Esophagus squamous epithelium (tissue), 5 donors: ENCODE measurements around the gene C14orf119. TPM values are rescaled to one million over a fixed set of nuclear protein-coding genes. Genes with fewer than 3 reads are reported as not detected.

Experiments used
- DNase-seq: peaks from one replicate; lab custom pipeline; 2025; lab: John Stamatoyannopoulos, UW
- H3K27ac ChIP-seq, 4 donors: fragments of 200-600 bp; sonication (generic); one replicate each; pipeline ENCODE4 v1.5.1; 2016 to 2019; ENCODE audit warnings: mild to moderate bottlenecking in 1 of 4
- H3K27me3 ChIP-seq, 4 donors: fragments of 200-600 bp; sonication (generic); 1 replicate in 3 of 4; 2 replicates in 1 of 4; pipeline versions ENCODE4 v1.5.1 to v1.6.0; 2017 to 2021; ENCODE audit warnings: antibody characterized with exemption in 1 of 4
- H3K36me3 ChIP-seq, 3 donors: fragments of 200-600 bp; sonication (generic); one replicate each; pipeline ENCODE4 v1.5.1; 2016 to 2019
- H3K4me1 ChIP-seq, 3 donors: fragments of 200-600 bp; sonication (generic); one replicate each; pipeline ENCODE4 v1.5.1; 2017 to 2019
- H3K4me3 ChIP-seq, 4 donors: fragments of 200-600 bp; sonication (generic); 1 replicate in 3 of 4; 2 replicates in 1 of 4; pipeline ENCODE4 v1.5.1; 2016 to 2019; ENCODE audit warnings: mild to moderate bottlenecking in 2 of 4, moderate library complexity in 1 of 4
- H3K9me3 ChIP-seq, 3 donors: fragments of 200-600 bp; sonication (generic); one replicate each; pipeline ENCODE4 v1.5.1; 2016 to 2019
- POLR2A ChIP-seq, 4 donors: fragments of 450-650 bp; IDR thresholded peaks; one replicate each; pipeline ENCODE4 v1.6.1; 2017; ENCODE audit warnings: antibody characterized with exemption in 4 of 4, mild to moderate bottlenecking in 4 of 4, moderate library complexity in 3 of 4
- WGBS, 2 donors: methylation state at CpG; one replicate each; pipeline ENCODE4 v1.1.5; 2018; 5-methylcytosine and 5-hydroxymethylcytosine counted together
- intact Hi-C: fragments of 100-400 bp; cut with DNase I; formaldehyde crosslinking; loops from one replicate; pipeline ENCODE4 v1.15.0; 2022
- total RNA-seq, 4 donors: library from RNA; depleted of rRNA; stranded (reverse); fragments of >200 nt; gene quantifications; one replicate each; pipeline ENCODE4 v1.1.0, GENCODE V29; 2016
- TF ChIP-seq, protein P1 (sequence below), 6 experiments: fragments of 450-650 bp in 4 of 6; fragments of 200-600 bp in 2 of 6; sonication (generic) in 2 of 6; IDR thresholded peaks; one replicate each; pipeline ENCODE4 v1.5.1; 2016 to 2019; ENCODE audit warnings: antibody characterized with exemption in 6 of 6, mild to moderate bottlenecking in 4 of 6, moderate library complexity in 4 of 6
- donor health status: DM: yes; HTN: yes; CAD: no.

The C14orf119 gene
- total RNA-seq, 4 donors from 2014 or later: 17.5 to 42.0 (median 31.0) TPM

DNA sequence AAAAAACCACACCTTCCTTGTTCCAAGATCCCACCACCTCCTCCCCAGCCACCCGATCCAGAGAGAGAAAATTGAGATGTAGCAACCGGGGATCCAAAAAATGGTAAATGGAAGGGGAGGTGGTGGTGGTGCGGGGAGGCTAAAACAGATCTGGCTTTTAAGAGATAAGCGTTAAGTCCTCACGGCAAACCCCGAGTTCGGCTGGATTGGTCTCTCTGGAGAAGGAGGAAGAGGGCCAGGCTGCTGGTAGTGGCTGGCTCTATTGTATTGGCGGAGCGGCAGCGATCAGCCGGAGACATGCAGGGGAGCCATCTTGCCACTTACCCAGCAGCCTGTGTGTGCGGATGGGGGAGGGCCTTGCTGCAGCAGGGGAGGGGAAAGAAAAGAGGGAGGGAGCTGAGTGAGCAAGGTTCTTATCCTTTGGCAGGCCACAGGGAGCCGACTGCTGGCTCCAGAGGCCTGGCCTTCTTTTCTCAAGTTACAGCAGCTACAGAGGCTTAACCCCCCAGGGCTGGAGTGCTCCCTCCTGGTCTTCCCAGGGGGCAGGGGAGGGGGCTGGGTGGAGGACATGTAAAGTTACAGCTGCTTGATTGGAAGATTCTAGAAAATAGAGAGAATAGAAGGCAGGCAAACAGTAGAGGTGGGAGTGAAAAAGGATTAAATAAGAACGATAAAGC, 23.9 kb upstream of the C14orf119 start:
- TF ChIP-seq, protein P1, sequence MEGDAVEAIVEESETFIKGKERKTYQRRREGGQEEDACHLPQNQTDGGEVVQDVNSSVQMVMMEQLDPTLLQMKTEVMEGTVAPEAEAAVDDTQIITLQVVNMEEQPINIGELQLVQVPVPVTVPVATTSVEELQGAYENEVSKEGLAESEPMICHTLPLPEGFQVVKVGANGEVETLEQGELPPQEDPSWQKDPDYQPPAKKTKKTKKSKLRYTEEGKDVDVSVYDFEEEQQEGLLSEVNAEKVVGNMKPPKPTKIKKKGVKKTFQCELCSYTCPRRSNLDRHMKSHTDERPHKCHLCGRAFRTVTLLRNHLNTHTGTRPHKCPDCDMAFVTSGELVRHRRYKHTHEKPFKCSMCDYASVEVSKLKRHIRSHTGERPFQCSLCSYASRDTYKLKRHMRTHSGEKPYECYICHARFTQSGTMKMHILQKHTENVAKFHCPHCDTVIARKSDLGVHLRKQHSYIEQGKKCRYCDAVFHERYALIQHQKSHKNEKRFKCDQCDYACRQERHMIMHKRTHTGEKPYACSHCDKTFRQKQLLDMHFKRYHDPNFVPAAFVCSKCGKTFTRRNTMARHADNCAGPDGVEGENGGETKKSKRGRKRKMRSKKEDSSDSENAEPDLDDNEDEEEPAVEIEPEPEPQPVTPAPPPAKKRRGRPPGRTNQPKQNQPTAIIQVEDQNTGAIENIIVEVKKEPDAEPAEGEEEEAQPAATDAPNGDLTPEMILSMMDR (IDR thresholded peaks at IDR 0.05): peak in 1 of 6 experiments; percentile 30
- TF ChIP-seq POLR2A (IDR thresholded peaks at IDR 0.05): peak in 2 of 4 donors; percentile 28 to 59
- H3K9me3 ChIP-seq: no peaks in the 10 kb centered on the region
- WGBS, 2 donors: 1 to 2% methylated on average over 10 to 14 of the region's 14 CpGs
- no peak for DNase-seq
- peaks cover 26 to 53% (median 29%) of the 10 kb centered on the region in 3 donors for H3K4me1 ChIP-seq
- no peaks in the 10 kb centered on the region for H3K27me3 ChIP-seq
- H3K36me3 ChIP-seq: peaks cover 30 to 76% (median 37%) of the 10 kb centered on the region in 3 donors
- peak overlapping the region; percentile 39 to 84 (median 60) for H3K4me3 ChIP-seq
- H3K27ac ChIP-seq: peak overlapping the region; percentile 73 to 92 (median 86)
- intact Hi-C loops: no loop called here

DNA sequence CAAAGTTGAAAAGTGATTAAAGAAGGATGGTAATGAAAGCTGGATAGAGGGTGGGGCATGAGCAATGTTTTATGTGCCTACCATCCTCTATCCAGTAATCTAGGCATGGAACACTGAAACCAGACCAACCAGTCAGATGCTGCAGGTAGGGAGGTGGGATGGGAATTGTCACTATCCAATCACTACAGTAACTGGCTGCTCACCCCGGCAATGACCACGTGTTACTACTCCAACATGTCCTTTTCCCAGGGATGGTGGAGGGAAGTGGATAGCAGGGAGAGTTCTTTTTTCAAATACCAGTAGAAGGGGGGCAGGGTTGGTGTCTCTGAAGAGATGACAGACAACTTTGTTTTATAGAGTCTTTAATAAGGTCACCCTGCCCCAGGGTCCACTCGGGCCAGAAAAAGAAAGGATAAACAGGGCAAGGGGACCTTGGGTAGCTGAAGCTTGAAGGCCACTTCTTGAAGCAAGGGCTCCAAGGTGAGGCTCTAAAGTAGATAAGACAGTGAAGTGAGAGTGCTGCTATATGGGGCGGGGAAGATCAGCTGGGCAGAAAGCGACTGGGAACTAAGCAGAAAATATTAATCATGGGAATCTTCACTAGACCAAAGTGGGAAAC, 23.3 kb upstream of the C14orf119 start:
- Histone ChIP-seq H3K27me3 (no peaks in the 10 kb centered on the region), H3K36me3 (peaks cover 31 to 76% (median 35%) of the 10 kb centered on the region in 3 donors), H3K9me3 (no peaks in the 10 kb centered on the region), H3K27ac (peak overlapping the region; percentile 73 to 92 (median 86)), H3K4me1 (peaks cover 26 to 59% (median 29%) of the 10 kb centered on the region in 3 donors), H3K4me3 (peak overlapping the region in 3 of 4 donors; percentile 57 to 84 (median 64))
- WGBS, 2 donors: 30 to 40% methylated on average over 5 of the region's 5 CpGs
- TF ChIP-seq, protein P1 (IDR thresholded peaks at IDR 0.05): no peak
- TF ChIP-seq POLR2A (IDR thresholded peaks at IDR 0.05): no peak
- no peak for DNase-seq
- intact Hi-C loops: no loop called here

DNA sequence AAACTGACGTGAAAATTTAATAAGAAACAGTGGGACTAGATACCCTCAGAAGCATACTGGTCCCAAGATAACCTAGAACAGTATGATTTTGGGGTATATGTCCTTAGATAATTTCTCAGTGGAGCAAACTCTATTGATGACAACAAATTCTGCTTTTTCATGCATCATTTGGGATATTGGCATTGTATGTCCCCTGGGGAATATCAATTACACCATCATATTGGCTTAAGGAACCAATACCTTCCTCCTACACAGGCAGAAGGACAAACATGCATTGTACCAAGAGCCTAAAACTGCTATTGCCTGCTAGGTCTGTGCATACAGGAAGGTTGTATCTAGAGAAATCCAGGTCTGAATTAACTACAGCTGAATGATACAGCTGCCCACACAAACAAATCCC, 20.4 kb upstream of the C14orf119 start:
- Histone ChIP-seq H3K4me3 (no peak overlapping the region), H3K27ac (no peak overlapping the region), H3K27me3 (no peaks in the 10 kb centered on the region), H3K9me3 (no peaks in the 10 kb centered on the region), H3K36me3 (peaks cover 21 to 79% (median 39%) of the 10 kb centered on the region in 3 donors), H3K4me1 (peaks cover 23 to 68% (median 39%) of the 10 kb centered on the region in 3 donors)
- intact Hi-C loops: no loop called here
- DNase-seq: no peak
- 100% methylated on average over 1 of the region's 1 CpG for WGBS, 2 donors
- TF ChIP-seq POLR2A (IDR thresholded peaks at IDR 0.05): no peak
- TF ChIP-seq, protein P1 (IDR thresholded peaks at IDR 0.05): no peak

DNA sequence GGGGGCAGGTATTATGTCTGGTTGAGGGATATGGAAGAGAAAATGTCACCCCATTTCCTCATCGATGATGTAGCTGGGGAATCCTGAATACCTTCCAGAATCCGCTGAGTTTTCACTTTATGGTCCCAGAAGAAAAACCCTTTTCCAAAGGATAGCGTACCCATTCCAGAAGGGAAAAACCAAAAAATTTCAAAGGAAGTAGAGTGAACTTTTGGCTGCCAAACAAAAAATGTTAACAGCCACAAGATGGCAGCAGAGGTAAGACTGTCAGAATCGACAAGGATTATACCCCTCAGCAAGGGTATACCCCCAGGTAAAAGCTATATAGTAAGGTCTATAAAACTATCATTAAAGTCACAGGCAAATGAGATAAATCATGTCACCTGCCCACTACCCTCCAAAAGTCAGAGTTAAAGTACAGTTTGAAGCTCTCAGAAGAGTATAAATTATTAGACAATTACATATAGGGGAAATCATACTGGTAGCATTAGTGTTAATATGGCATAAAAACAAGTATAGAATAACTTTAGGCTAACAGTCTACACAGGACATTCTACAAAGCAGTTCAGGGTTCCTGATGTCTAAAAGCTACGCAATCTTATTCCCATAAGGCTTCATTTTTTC, 18.4 kb upstream of the C14orf119 start:
- H3K4me1 ChIP-seq: peaks cover 11 to 54% (median 25%) of the 10 kb centered on the region in 3 donors
- H3K9me3 ChIP-seq: no peaks in the 10 kb centered on the region
- peak overlapping the region in 2 of 4 donors; percentile 77 to 81 for H3K27ac ChIP-seq
- no peaks in the 10 kb centered on the region for H3K27me3 ChIP-seq
- intact Hi-C loops: no loop called here
- peaks cover 21 to 99% (median 55%) of the 10 kb centered on the region in 3 donors for H3K36me3 ChIP-seq
- H3K4me3 ChIP-seq: no peak overlapping the region
- no peak for DNase-seq
- no peak for TF ChIP-seq POLR2A (IDR thresholded peaks at IDR 0.05)
- TF ChIP-seq, protein P1 (IDR thresholded peaks at IDR 0.05): peak; percentile 33 to 59 (median 46)
- WGBS, 2 donors: 60 to 62% methylated on average over 5 of the region's 5 CpGs
